Suprapubic skin (tissue), 4 donors: ENCODE measurements around the gene STXBP3. TPM values are rescaled to one million over a fixed set of nuclear protein-coding genes. Genes with fewer than 3 reads are reported as not detected.

Experiments used
- DNase-seq, 2 donors: peaks; one replicate each; pipeline ENCODE4 v3.0.0-alpha.2; 2019; ENCODE audit warnings: low spot score in 2 of 2
- H3K27ac ChIP-seq: fragments of 200-600 bp; sonication (generic); one replicate; pipeline ENCODE4 v1.5.1; 2019
- H3K27me3 ChIP-seq: fragments of 200-600 bp; sonication (generic); one replicate; pipeline ENCODE4 v1.5.1; 2019
- H3K36me3 ChIP-seq: fragments of 200-600 bp; sonication (generic); one replicate; pipeline ENCODE4 v1.5.1; 2019
- H3K4me1 ChIP-seq: fragments of 200-600 bp; sonication (generic); one replicate; pipeline ENCODE4 v1.5.1; 2019
- H3K4me3 ChIP-seq: fragments of 200-600 bp; sonication (generic); one replicate; pipeline ENCODE4 v1.5.1; 2019; ENCODE audit warnings: mild to moderate bottlenecking
- H3K9me3 ChIP-seq: fragments of 200-600 bp; sonication (generic); one replicate; pipeline ENCODE4 v1.5.1; 2019
- CTCF ChIP-seq, 2 donors: fragments of 200-600 bp in 1 of 2; fragments of 450-650 bp in 1 of 2; sonication (generic) in 1 of 2; IDR thresholded peaks; one replicate each; pipeline ENCODE4 v1.5.1; 2016 to 2019; ENCODE audit warnings: antibody characterized with exemption in 2 of 2, mild to moderate bottlenecking in 1 of 2, moderate library complexity in 1 of 2
- EP300 ChIP-seq: sonication (generic); formaldehyde crosslinking; IDR thresholded peaks from one replicate; pipeline ENCODE4 v1.6.1; 2017; ENCODE audit warnings: antibody characterized with exemption
- POLR2A ChIP-seq, 2 donors: fragments of 450-650 bp; IDR thresholded peaks; one replicate each; pipeline ENCODE4 v1.6.1; 2017; ENCODE audit warnings: antibody characterized with exemption in 2 of 2, mild to moderate bottlenecking in 2 of 2, moderate library complexity in 2 of 2
- POLR2AphosphoS5 ChIP-seq, 3 donors: sonication (generic); formaldehyde crosslinking; IDR thresholded peaks; one replicate each; pipeline ENCODE4 v1.6.1; 2017; ENCODE audit warnings: antibody characterized with exemption in 3 of 3
- WGBS: methylation state at CpG from one replicate; pipeline ENCODE4 v1.1.5; 2018; 5-methylcytosine and 5-hydroxymethylcytosine counted together
- total RNA-seq, 4 donors: library from RNA; depleted of rRNA; stranded (reverse); fragments of >200 nt; gene quantifications; one replicate each; pipeline ENCODE4 v1.1.0, GENCODE V29; 2016

Gene STXBP3
- total RNA-seq, 4 donors from 2014 or later = 48.8 to 137 (median 66.3) TPM

GRCh38 chr1:108826081-108826635 lies 79.7 kb downstream of the STXBP3 start:
- Histone ChIP-seq H3K4me3 (no peak overlapping the region), H3K36me3 (no peaks in the 10 kb centered on the region), H3K9me3 (no peaks in the 10 kb centered on the region), H3K4me1 (peaks cover 41% of the 10 kb centered on the region), H3K27ac (peak overlapping the region; percentile 0), H3K27me3 (no peaks in the 10 kb centered on the region)
- no peak for DNase-seq
- TF ChIP-seq EP300 (no peak), POLR2A (IDR thresholded peaks at IDR 0.05) (no peak), CTCF (IDR thresholded peaks at IDR 0.05) (no peak), POLR2AphosphoS5 (IDR thresholded peaks at IDR 0.05) (no peak)
- 34% methylated on average over 3 of the region's 3 CpGs for WGBS

- Histone ChIP-seq H3K4me1 (peaks cover 48% of the 10 kb centered on the region), H3K27me3 (no peaks in the 10 kb centered on the region), H3K27ac (peak overlapping the region; percentile 89), H3K9me3 (no peaks in the 10 kb centered on the region), H3K4me3 (peak overlapping the region; percentile 22), H3K36me3 (no peaks in the 10 kb centered on the region)
- peak; percentile 89 for DNase-seq
- WGBS = 10% methylated on average over 12 of the region's 12 CpGs
- TF ChIP-seq EP300 (peak; percentile 37), CTCF (IDR thresholded peaks at IDR 0.05) (peak; percentile 58 to 80), POLR2AphosphoS5 (IDR thresholded peaks at IDR 0.05) (peak in 2 of 3 donors; percentile 47 to 61), POLR2A (IDR thresholded peaks at IDR 0.05) (no peak)
Measured at GRCh38 chr1:108828074-108828961, 81.8 kb downstream of the STXBP3 start.

GRCh38 chr1:108829498-108829916 lies 83.0 kb downstream of the STXBP3 start:
- peak overlapping the region; percentile 89 for H3K27ac ChIP-seq
- no peaks in the 10 kb centered on the region for H3K36me3 ChIP-seq
- 60% methylated on average over 6 of the region's 6 CpGs for WGBS
- H3K4me1 ChIP-seq = peaks cover 48% of the 10 kb centered on the region
- DNase-seq = no peak
- H3K9me3 ChIP-seq = no peaks in the 10 kb centered on the region
- no peaks in the 10 kb centered on the region for H3K27me3 ChIP-seq
- TF ChIP-seq EP300 = no peak
- no peak for TF ChIP-seq CTCF (IDR thresholded peaks at IDR 0.05)
- TF ChIP-seq POLR2A (IDR thresholded peaks at IDR 0.05) = no peak
- TF ChIP-seq POLR2AphosphoS5 (IDR thresholded peaks at IDR 0.05) = no peak
- no peak overlapping the region for H3K4me3 ChIP-seq

GRCh38 chr1:108830119-108831008 lies 83.9 kb downstream of the STXBP3 start:
- Histone ChIP-seq H3K9me3 (no peaks in the 10 kb centered on the region), H3K36me3 (no peaks in the 10 kb centered on the region), H3K4me3 (peak overlapping the region; percentile 30), H3K27me3 (no peaks in the 10 kb centered on the region), H3K4me1 (peaks cover 48% of the 10 kb centered on the region), H3K27ac (peak overlapping the region; percentile 89)
- DNase-seq = peak; percentile 87 to 92
- TF ChIP-seq POLR2AphosphoS5 (IDR thresholded peaks at IDR 0.05) = peak in 2 of 3 donors; percentile 24 to 34
- TF ChIP-seq POLR2A (IDR thresholded peaks at IDR 0.05) = peak in 1 of 2 donors; percentile 11
- TF ChIP-seq CTCF (IDR thresholded peaks at IDR 0.05) = no peak
- no peak for TF ChIP-seq EP300
- 32% methylated on average over 18 of the region's 20 CpGs for WGBS
